GF-D8 (cell line): Measurements from ENCODE around the gene SEPTIN2.
"Not testable (repeated sequence)": the region's sequence is repeated elsewhere in the genome, so short reads cannot be mapped to it uniquely, and the experiment has no call there.

ENCODE experiments used
- DNase-seq: peaks from one replicate; lab custom pipeline; 2025; lab: John Stamatoyannopoulos, UW

Gene SEPTIN2

GRCh38 chr2:241315879-241316631 lies at the start of gene SEPTIN2:
Gene SEPTIN2, plus strand, starts transcription at chr2:241315925. Its CDS starts 8,308 bp downstream, at chr2:241324233.
- DNase-seq, result peak; percentile 21

- DNase-seq, result no peak
These were observed 48.3 kb upstream of the SEPTIN2 start for GRCh38 chr2:241267249-241268067.

- no peak for DNase-seq
These were observed 47.4 kb upstream of the SEPTIN2 start for GRCh38 chr2:241268306-241268705.

GRCh38 chr2:241268716-241269445 lies 46.8 kb upstream of the SEPTIN2 start:
- DNase-seq, result no peak

GRCh38 chr2:241269707-241270520 lies 45.8 kb upstream of the SEPTIN2 start:
- DNase-seq, result no peak

- no peak for DNase-seq
These were observed 45.2 kb upstream of the SEPTIN2 start for GRCh38 chr2:241270531-241270930.

GRCh38 chr2:241271706-241272302 lies 43.9 kb upstream of the SEPTIN2 start:
- DNase-seq, result peak; percentile 50

GRCh38 chr2:241272303-241273209 lies 43.2 kb upstream of the SEPTIN2 start:
- DNase-seq, result no peak

GRCh38 chr2:241273210-241274020 lies 42.3 kb upstream of the SEPTIN2 start:
- DNase-seq, result no peak

GRCh38 chr2:241274127-241274526 lies 41.6 kb upstream of the SEPTIN2 start:
- DNase-seq, result no peak

- DNase-seq, result no peak
These were observed 40.2 kb upstream of the SEPTIN2 start for GRCh38 chr2:241275504-241275903.

GRCh38 chr2:241275910-241276309 lies 39.8 kb upstream of the SEPTIN2 start:
- DNase-seq, result no peak

GRCh38 chr2:241278306-241278705 lies 37.4 kb upstream of the SEPTIN2 start:
- DNase-seq, result not testable (repeated sequence)

- DNase-seq, result no peak
These were observed 36.3 kb upstream of the SEPTIN2 start for GRCh38 chr2:241279413-241279812.

GRCh38 chr2:241279828-241280227 lies 35.9 kb upstream of the SEPTIN2 start:
- no peak for DNase-seq

GRCh38 chr2:241280291-241280690 lies 35.4 kb upstream of the SEPTIN2 start:
- DNase-seq, result no peak

GRCh38 chr2:241282555-241282954 lies 33.2 kb upstream of the SEPTIN2 start:
- no peak for DNase-seq

- DNase-seq, result no peak
These were observed 30.1 kb upstream of the SEPTIN2 start for GRCh38 chr2:241285596-241285995.
